Activated naive CD4-positive, alpha-beta T cell (primary cell): ENCODE results near the gene DDI1.
"Not testable (repeated sequence)": the region's sequence is repeated elsewhere in the genome, so short reads cannot be mapped to it uniquely, and the experiment has no call there.

Experiments
- DNase-seq, 4 experiments: peaks; one replicate each; lab custom pipeline; 2025; lab: John Stamatoyannopoulos, UW

DDI1 gene

GRCh38 chr11:104041792-104042191, 5.4 kb downstream of the DDI1 start:
- no peak for DNase-seq

DNA sequence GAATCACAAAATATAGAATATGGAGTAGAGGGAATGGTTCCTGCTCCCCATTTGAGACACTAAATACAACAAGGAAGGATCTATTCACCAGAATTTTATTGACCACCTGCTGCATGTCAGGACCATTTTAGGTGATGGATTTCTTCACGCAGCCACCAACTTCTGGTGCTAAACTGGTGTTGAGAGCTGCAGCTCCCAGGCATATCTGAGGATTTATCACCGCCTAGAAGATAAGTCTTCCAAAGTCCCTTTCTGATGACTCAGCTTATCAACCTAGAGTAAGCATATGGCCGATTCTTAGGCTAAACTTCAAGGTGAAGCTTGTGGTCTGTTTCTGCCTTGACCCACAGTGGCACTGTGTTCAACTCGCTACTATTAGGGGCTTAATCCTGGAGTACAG, 6.7 kb downstream of the DDI1 start:
- DNase-seq = no peak

DNA sequence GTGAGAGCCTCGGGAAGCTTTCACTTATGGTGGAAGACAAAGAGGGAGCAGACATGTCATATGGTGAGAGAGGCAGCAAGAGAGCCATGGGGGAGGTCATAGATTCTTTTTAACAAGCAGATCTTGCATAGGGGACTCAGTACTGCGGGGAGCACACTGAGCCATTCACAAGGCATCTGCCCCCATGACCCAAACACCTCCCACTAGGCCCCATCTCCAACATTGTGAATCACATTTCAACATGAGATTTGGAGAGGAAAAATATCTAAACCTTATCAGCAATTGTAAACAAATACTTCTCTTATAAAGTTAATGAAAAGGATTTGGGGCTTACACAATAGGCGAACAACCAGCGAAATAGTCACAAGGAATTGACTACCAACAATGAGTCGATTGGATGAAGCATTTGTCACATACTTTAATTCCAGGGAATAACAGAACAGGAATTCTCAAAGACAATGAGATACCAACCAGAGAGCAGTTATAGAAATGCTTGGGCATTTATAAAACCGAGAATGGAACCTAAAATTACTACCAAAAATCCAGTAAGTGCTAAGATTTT, 7.3 kb downstream of the DDI1 start:
- DNase-seq = no peak

GRCh38 chr11:104046331-104046730, 9.9 kb downstream of the DDI1 start:
- no peak for DNase-seq

GRCh38 chr11:104046858-104047257, 10.4 kb downstream of the DDI1 start:
- DNase-seq = not testable (repeated sequence)

DNA sequence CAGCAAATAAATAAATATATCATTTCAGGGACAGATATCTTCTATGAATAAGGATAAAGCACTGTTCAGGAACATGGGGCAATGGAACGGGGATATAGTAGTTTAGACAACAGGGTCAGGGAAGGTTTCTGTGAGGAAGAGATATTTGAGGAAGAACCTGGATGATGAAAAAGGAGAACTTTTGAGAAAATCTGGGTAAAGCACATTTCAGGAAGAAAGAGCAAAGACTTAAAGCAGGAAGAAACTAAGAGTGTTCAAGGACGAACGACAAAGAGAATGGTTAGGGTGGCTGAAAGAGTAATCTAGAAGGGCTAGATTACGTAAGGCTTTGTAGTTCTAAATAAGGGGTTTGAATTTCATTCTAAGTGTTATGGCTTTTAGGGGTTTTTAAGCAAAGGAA, 12.7 kb downstream of the DDI1 start:
- no peak for DNase-seq

DNA sequence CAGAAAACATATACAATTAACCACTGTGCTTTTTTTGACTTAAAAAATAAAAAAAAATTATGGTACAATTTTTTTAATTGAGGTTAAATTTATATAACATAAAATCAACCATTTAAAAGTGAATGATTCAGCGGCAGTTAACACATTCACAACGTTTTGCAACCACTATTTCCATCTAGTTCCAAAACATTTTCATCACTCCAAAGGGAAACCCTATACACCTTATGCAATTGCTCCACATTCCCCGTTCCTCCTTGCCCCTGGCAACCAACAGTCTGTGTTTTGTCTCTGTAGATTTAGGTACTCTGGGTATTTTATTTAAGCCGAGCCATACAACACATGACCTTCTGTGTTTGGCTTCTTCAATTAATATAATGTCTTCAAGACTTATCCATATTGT, 15.3 kb downstream of the DDI1 start:
- DNase-seq = no peak

DNA sequence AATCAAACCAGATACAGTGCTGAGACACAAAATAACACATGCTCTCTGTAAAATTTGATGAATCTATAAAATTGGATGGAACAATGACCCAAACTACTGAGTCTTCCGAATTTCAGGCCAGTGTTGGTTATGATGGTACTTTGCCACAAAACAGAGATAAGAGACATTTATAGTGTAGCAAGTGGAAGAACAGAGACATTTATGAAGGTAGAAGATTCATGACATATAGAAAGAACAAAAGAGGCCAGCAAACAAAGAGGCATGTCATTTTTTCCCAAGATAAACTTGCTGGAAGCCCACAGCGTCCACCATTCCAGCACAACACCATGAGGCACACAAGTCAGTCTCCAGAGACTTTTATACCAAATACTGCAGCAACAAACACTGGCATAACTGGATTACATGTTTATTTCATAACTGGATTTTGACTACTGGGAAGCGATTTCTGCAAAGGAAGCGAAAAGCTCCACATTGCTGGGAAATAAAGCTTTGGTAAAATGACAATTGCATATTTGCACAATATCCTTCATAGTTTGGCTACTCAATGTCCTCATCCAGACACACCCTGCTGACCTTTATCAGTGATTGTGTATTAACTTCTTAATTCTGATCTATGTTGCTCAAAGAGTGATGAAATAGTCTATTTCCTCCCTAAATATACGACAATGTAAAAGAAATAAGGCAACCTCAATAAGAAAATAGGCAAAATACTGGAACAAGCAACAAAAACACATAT, 17.5 kb downstream of the DDI1 start:
- no peak for DNase-seq

- DNase-seq = no peak
These were observed 18.6 kb downstream of the DDI1 start for GRCh38 chr11:104054911-104055529.

DNA sequence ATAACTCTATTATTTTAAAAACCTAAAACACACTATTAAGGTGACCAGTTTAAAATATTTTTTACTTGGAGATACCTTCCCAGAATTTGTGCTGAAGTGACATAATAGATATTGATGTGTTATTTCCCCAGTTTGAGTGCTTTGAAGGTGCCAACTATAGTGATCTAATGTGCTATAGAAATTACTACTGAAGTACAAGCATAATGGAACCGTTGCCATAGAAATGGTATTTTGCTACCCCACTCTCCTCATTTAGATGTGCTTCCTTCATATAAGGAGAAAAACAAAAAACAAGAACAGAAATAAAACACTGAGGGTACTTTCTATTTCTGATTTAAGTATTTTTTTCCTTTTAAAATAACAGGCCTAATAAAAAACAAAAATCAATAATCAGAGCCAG, 19.2 kb downstream of the DDI1 start:
- no peak for DNase-seq

DNA sequence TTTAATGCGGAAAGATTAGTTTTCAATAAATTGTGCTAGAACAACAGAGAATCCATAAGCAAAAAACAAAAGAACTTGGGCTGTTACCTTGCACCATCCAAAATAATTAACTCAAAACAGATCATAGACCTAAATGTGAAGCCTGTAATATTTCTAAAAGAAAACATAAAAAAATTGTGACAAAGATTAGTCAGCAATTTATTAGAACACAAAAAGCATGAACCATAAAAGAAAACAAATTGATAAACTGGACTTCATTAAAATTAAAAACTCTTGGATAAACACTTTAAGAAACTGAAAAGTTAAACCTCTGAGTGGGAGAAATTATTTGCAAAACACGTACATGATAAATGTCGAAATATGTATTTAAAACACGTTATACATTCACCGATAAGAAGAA, 21.5 kb downstream of the DDI1 start:
- no peak for DNase-seq

GRCh38 chr11:104058680-104059079, 22.2 kb downstream of the DDI1 start:
- DNase-seq = no peak

DNA sequence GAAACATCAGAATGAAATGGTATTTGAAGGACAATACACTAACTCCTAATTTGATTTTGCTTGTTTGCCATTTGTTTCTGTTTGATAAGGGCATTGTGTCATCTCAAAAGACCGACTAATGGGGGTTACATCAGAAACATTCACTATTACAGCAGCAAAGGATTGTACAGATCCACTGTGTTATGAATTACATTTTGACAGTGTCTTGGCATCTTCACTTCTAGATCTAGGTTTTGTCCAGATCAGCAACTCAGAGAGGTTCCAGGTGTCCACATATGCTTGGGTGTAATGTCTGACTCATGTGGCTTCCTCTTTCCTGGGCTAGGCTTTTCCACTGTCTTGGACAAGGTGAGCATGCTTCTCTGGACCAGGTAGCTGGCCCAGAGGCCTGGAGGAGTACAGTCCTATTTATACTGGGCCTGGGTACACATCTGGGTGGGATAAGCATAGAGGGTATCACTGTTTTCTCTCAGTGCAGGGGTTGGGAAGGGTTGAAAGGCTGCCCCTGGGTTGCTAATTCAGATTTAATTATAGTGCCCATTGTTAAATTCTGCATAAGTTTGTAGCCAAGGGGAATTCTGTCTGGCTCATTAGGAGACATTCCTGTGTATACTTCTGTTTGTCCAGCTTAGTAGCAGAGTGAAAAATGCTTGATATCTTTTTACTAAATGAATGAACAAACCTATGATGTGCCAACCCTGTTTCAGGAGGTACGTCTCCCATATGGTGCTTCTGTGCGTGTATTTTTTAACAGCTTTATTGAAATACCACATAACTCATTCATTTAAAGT, 23.8 kb downstream of the DDI1 start:
- DNase-seq = no peak

DNA sequence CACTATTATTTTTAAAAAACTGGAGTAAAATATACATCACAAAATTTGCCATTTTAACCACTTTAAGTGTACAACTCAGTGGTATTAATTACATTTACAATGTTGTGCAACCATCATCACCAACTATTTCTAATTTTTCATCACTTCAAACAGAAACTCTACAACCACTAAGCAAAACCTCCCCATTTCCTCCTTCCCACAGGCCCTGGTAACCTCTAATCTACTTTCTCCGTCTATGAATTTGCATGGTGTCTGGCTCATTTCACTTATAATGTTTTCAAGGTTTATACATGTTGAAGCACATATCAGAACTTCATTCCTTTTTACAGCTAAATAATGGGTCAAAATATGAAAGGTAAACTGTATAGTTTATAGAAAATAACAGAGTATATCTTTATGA, 24.4 kb downstream of the DDI1 start:
- DNase-seq = no peak

GRCh38 chr11:104061853-104062521, 25.5 kb downstream of the DDI1 start:
- DNase-seq = no peak

DNA sequence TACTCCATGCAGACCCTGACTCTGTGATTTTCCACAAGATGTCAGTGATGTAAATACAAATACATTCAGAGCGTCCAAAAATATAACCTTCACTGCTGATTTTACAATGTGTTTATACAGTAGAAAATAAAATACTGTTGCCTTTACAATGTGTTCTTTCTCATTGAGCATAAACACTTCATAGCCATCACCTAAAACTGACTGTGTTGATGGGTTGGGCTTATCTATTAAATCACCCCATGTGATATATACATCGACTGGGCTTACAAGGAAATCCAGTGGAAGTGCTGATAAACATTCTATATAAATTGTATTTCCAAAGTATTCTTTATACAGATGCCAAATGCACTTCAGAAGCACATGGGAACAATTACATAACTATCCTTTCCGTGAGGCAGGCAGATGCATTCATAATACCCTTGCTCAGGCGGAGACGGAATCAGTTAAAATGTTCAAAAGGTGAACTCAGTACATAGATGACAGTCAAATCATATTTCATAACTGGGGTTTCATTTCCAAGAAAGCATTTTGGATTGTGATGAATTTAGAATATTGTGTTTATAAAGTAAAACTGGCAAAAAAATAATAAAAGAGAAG, 27.7 kb downstream of the DDI1 start:
- no peak for DNase-seq

- DNase-seq = no peak
These were observed 31.1 kb downstream of the DDI1 start for GRCh38 chr11:104067534-104067933.

- no peak for DNase-seq
These were observed 37.7 kb downstream of the DDI1 start for GRCh38 chr11:104073950-104074705.

- no peak for DNase-seq
These were observed 38.7 kb downstream of the DDI1 start for GRCh38 chr11:104075091-104075490.

DNA sequence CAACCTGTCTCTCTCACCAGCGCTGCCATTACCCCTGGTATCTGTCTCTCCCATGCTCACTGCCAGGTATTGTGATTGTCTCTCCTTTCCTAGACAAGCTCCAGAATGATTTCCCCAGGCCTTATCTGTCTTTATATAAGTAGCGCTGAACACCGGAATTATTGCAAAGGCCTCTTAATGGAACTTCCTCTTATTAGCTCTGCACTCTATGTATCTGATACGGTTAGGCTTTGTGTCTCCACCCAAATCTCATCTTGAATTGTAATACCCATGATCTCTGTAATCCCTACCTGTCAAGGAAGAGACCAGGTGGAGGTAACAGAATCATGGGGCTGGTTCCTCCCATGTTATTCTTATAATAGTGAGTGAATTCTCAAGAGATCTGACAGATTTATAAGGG, 39.3 kb downstream of the DDI1 start:
- no peak for DNase-seq

- no peak for DNase-seq
These were observed 40.0 kb downstream of the DDI1 start for GRCh38 chr11:104076455-104076854.
